Naive thymus-derived CD4-positive, alpha-beta T cell (primary cell): ENCODE results near the gene SEH1L. TPM values are rescaled to one million over a fixed set of nuclear protein-coding genes. Genes with fewer than 3 reads are reported as not detected.
"Not testable (repeated sequence)": the region's sequence is repeated elsewhere in the genome, so short reads cannot be mapped to it uniquely, and the experiment has no call there.

ENCODE experiments used
- ATAC-seq: fragments of 150-1000 bp; cut with Tn5 transposase; 2 replicates; pipeline ENCODE4 v1.10.0; 2021; ENCODE audit warnings: mild to moderate bottlenecking, moderate library complexity
- CTCF ChIA-PET: fragments of 350-600 bp; sonication (Branson Sonifier 250); formaldehyde crosslinking; loops from one replicate; lab custom pipeline; 2021; ENCODE audit warnings: antibody characterized with exemption; lab: Charles Lee
- POLR2A ChIA-PET: fragments of 350-600 bp; sonication (Branson Sonifier 250); formaldehyde crosslinking; loops from one replicate; lab custom pipeline; 2021; ENCODE audit warnings: antibody characterized with exemption, inconsistent platforms; lab: Charles Lee
- DNase-seq, 9 donors: peaks; one replicate each; pipeline versions ENCODE4 v3.0.0 to v3.0.0-alpha.2; 2020 to 2022; ENCODE audit warnings: mixed read lengths in 1 of 9
- H3K27ac ChIP-seq: one replicate; pipeline ENCODE4 v1.7.0; 2013; ENCODE audit warnings: mild to moderate bottlenecking, low read depth, low read length, moderate library complexity
- H3K27me3 ChIP-seq, 2 donors: one replicate each; pipeline ENCODE4 v1.7.0; 2013; ENCODE audit warnings: low read length in 2 of 2, mild to moderate bottlenecking in 2 of 2, moderate library complexity in 2 of 2; ENCODE audit not compliant: control insufficient read depth in 2 of 2, insufficient read depth in 2 of 2
- H3K36me3 ChIP-seq, 3 experiments: 1 replicate in 2 of 3; 2 replicates in 1 of 3; pipeline ENCODE4 v1.7.0; 2013; ENCODE audit warnings: low read length in 3 of 3, mild to moderate bottlenecking in 3 of 3, moderate library complexity in 1 of 3; ENCODE audit not compliant: insufficient read depth in 3 of 3, control insufficient read depth in 2 of 3
- H3K4me1 ChIP-seq, 2 donors: one replicate each; pipeline ENCODE4 v1.7.0; 2013; ENCODE audit warnings: low read length in 2 of 2, mild to moderate bottlenecking in 2 of 2, moderate library complexity in 1 of 2; ENCODE audit not compliant: control insufficient read depth in 2 of 2, insufficient read depth in 2 of 2
- H3K4me3 ChIP-seq: 2 replicates; pipeline ENCODE4 v1.7.0; 2013; ENCODE audit warnings: mild to moderate bottlenecking, low read length
- H3K9me3 ChIP-seq, 3 experiments: 1 replicate in 2 of 3; 2 replicates in 1 of 3; pipeline ENCODE4 v1.7.0; 2013; ENCODE audit warnings: low read length in 3 of 3; ENCODE audit not compliant: control insufficient read depth in 2 of 3
- H3K27ac Mint-ChIP-seq, 9 donors: one replicate each; pipeline ENCODE4 v1.8.0; 2020 to 2022; ENCODE audit warnings: mixed read lengths in 9 of 9, mild to moderate bottlenecking in 8 of 9, moderate library complexity in 5 of 9, inconsistent platforms in 2 of 9
- H3K27me3 Mint-ChIP-seq, 5 donors: one replicate each; pipeline ENCODE4 v1.8.0; 2021 to 2022; ENCODE audit warnings: mixed read lengths in 5 of 5, mild to moderate bottlenecking in 1 of 5
- H3K36me3 Mint-ChIP-seq, 5 donors: one replicate each; pipeline ENCODE4 v1.8.0; 2020 to 2022; ENCODE audit warnings: mixed read lengths in 5 of 5, mild to moderate bottlenecking in 3 of 5, inconsistent platforms in 1 of 5
- H3K4me1 Mint-ChIP-seq, 7 donors: one replicate each; pipeline ENCODE4 v1.8.0; 2020 to 2022; ENCODE audit warnings: mixed read lengths in 7 of 7, mild to moderate bottlenecking in 3 of 7, inconsistent platforms in 1 of 7
- H3K4me3 Mint-ChIP-seq, 10 donors: one replicate each; pipeline ENCODE4 v1.8.0; 2020 to 2022; ENCODE audit warnings: mild to moderate bottlenecking in 10 of 10, mixed read lengths in 10 of 10, moderate library complexity in 6 of 10, inconsistent platforms in 2 of 10
- H3K9me3 Mint-ChIP-seq, 11 donors: one replicate each; pipeline ENCODE4 v1.8.0; 2020 to 2022; ENCODE audit warnings: mixed read lengths in 11 of 11, mild to moderate bottlenecking in 4 of 11, inconsistent platforms in 1 of 11, moderate library complexity in 1 of 11
- intact Hi-C, 2 donors: fragments of 100-400 bp; cut with micrococcal nuclease; formaldehyde crosslinking; loops; one replicate each; pipeline ENCODE4 v1.15.1; 2023
- polyA plus RNA-seq, 2 donors: library from polyadenylated mRNA; unstranded; fragments of 300-500 nt; fragmentation: Illumina TruSeq; gene quantifications; one replicate each; pipeline ENCODE4 v1.2.3, GENCODE V29; 2021
- total RNA-seq, 6 experiments: library from RNA in 5 of 6; stranded (reverse) in 5 of 6; gene quantifications; 1 replicate in 5 of 6; 2 replicates in 1 of 6; pipeline ENCODE4 v1.2.3 and lab custom pipeline; 2021 to 2026

Gene SEH1L
- total and polyA plus RNA-seq, 7 experiments from 2014 or later = 28.4 to 54.2 (median 34.1) TPM

- H3K36me3 Mint-ChIP-seq = peaks cover 15 to 45% (median 36%) of the 10 kb centered on the region in 5 donors
- H3K9me3 Mint-ChIP-seq = no peaks in the 10 kb centered on the region
- H3K4me3 Mint-ChIP-seq = no peak overlapping the region
- no peaks in the 10 kb centered on the region for H3K27me3 Mint-ChIP-seq
- peaks cover 5 to 20% (median 15%) of the 10 kb centered on the region in 7 donors for H3K4me1 Mint-ChIP-seq
- no peaks in the 10 kb centered on the region for H3K9me3 ChIP-seq
- H3K36me3 ChIP-seq = peaks cover 0 to 38% (median 2%) of the 10 kb centered on the region in 3 experiments
- no peak overlapping the region for H3K27ac ChIP-seq
- POLR2A ChIA-PET = no interaction called here
- DNase-seq = no peak
- H3K4me3 ChIP-seq = no peak overlapping the region
- ATAC-seq = no peak
- CTCF ChIA-PET = no interaction called here
- intact Hi-C loops = no loop called here
- no peaks in the 10 kb centered on the region for H3K4me1 ChIP-seq
- no peak overlapping the region for H3K27ac Mint-ChIP-seq
- H3K27me3 ChIP-seq = no peaks in the 10 kb centered on the region
Measured at GRCh38 chr18:12968619-12969018, 20.8 kb downstream of the SEH1L start.

- peak overlapping the region in 2 of 9 donors; percentile 23 to 35 for H3K27ac Mint-ChIP-seq
- DNase-seq = no peak
Measured at GRCh38 chr18:12973562-12974213, 25.9 kb downstream of the SEH1L start.

GRCh38 chr18:12975488-12975887 lies 27.7 kb downstream of the SEH1L start:
- Histone ChIP-seq H3K4me1 (no peaks in the 10 kb centered on the region), H3K4me3 (no peak overlapping the region), H3K27me3 (no peaks in the 10 kb centered on the region), H3K36me3 (peaks cover 0 to 60% (median 7%) of the 10 kb centered on the region in 3 experiments), H3K9me3 (no peaks in the 10 kb centered on the region), H3K27ac (peak overlapping the region; percentile 7)
- peaks cover 14 to 37% (median 30%) of the 10 kb centered on the region in 5 donors for H3K36me3 Mint-ChIP-seq
- H3K4me3 Mint-ChIP-seq = no peak overlapping the region
- intact Hi-C loops = no loop called here
- H3K4me1 Mint-ChIP-seq = peaks cover 0 to 15% (median 8%) of the 10 kb centered on the region in 7 donors
- H3K27ac Mint-ChIP-seq = peak overlapping the region in 2 of 9 donors; percentile 24 to 56
- POLR2A ChIA-PET = interaction anchor here (1.4 kb wide), 1 partner anchor 14 kb away, joined by 3 read pairs; no protein-coding TSS in a partner anchor
- CTCF ChIA-PET = no interaction called here
- no peaks in the 10 kb centered on the region for H3K27me3 Mint-ChIP-seq
- DNase-seq = no peak
- no peak for ATAC-seq
- H3K9me3 Mint-ChIP-seq = no peaks in the 10 kb centered on the region

More at GRCh38 chr18:12973562-12974213, 25.9 kb downstream of the SEH1L start:
- Mint-ChIP-seq H3K9me3 (no peaks in the 10 kb centered on the region), H3K36me3 (peaks cover 14 to 34% (median 28%) of the 10 kb centered on the region in 5 donors), H3K4me1 (peaks cover 1 to 21% (median 8%) of the 10 kb centered on the region in 7 donors), H3K4me3 (no peak overlapping the region), H3K27me3 (no peaks in the 10 kb centered on the region)
- CTCF ChIA-PET = no interaction called here
- ATAC-seq = no peak
- no peak overlapping the region for H3K4me3 ChIP-seq
- no peaks in the 10 kb centered on the region for H3K4me1 ChIP-seq
- intact Hi-C loops = no loop called here
- no peaks in the 10 kb centered on the region for H3K9me3 ChIP-seq
- POLR2A ChIA-PET = interaction anchor here (0.8 kb wide), 1 partner anchor 24 kb away, joined by 3 read pairs; no protein-coding TSS in a partner anchor
- peaks cover 0 to 60% (median 7%) of the 10 kb centered on the region in 3 experiments for H3K36me3 ChIP-seq
- no peaks in the 10 kb centered on the region for H3K27me3 ChIP-seq
- no peak overlapping the region for H3K27ac ChIP-seq

DNA sequence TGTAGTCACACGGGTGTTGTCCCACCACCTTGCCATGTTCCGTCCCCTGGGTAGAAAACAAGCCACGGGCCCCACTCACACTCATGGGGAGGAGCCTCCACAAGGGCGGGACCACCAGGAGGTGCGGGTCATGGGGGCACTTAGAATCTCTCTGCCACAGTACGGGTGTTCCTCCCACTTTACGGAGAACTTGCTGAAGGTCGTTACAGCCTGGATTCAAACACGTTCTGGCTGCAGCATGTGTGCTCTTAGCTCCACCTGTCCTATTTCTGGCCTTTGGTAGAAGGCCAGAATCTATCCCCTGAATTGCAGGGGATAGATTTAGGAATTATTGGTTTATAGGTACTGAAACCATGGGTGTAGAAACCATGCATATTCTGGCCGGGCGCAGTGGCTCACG lies 28.5 kb downstream of the SEH1L start:
- no peak for ATAC-seq
- H3K9me3 Mint-ChIP-seq = no peaks in the 10 kb centered on the region
- Histone ChIP-seq H3K4me1 (no peaks in the 10 kb centered on the region), H3K27me3 (no peaks in the 10 kb centered on the region), H3K36me3 (peaks cover 0 to 55% (median 7%) of the 10 kb centered on the region in 3 experiments), H3K4me3 (no peak overlapping the region), H3K27ac (no peak overlapping the region), H3K9me3 (no peaks in the 10 kb centered on the region)
- ChIA-PET POLR2A (interaction anchor here (1.4 kb wide), 1 partner anchor 13 kb away, joined by 3 read pairs; no protein-coding TSS in a partner anchor), CTCF (no interaction called here)
- no peaks in the 10 kb centered on the region for H3K27me3 Mint-ChIP-seq
- H3K27ac Mint-ChIP-seq = peak overlapping the region in 1 of 9 donors; percentile 46
- H3K36me3 Mint-ChIP-seq = peaks cover 14 to 31% (median 27%) of the 10 kb centered on the region in 5 donors
- no peak for DNase-seq
- no peak overlapping the region for H3K4me3 Mint-ChIP-seq
- intact Hi-C loops = no loop called here
- peaks cover 0 to 15% (median 4%) of the 10 kb centered on the region in 7 donors for H3K4me1 Mint-ChIP-seq

DNA sequence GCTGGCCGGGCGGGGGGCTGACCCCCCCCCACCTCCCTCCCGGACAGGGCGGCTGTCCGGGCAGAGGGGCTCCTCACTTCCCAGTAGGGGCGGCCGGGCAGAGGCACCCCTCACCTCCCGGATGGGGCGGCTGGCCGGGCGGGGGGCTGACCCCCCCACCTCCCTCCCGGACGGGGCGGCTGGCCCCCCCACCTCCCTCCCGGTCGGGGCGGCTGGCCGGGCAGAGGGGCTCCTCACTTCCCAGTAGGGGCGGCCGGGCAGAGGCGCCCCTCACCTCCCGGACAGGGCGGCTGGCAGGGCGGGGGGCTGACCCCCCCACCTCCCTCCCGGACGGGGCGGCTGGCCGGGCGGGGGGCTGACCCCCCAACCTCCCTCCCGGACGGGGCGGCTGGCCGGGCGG lies 32.3 kb downstream of the SEH1L start:
- peaks cover 3 to 29% (median 20%) of the 10 kb centered on the region in 5 donors for H3K36me3 Mint-ChIP-seq
- H3K9me3 Mint-ChIP-seq, H3K27ac ChIP-seq, intact Hi-C loops, H3K27me3 ChIP-seq, H3K4me3 Mint-ChIP-seq, H3K4me3 ChIP-seq, H3K4me1 ChIP-seq, H3K27me3 Mint-ChIP-seq, CTCF ChIA-PET, H3K27ac Mint-ChIP-seq, H3K9me3 ChIP-seq, POLR2A ChIA-PET, ATAC-seq, DNase-seq: not testable (repeated sequence)
- peaks cover 0 to 12% (median 0%) of the 10 kb centered on the region in 7 donors for H3K4me1 Mint-ChIP-seq
- peaks cover 0 to 45% (median 7%) of the 10 kb centered on the region in 3 experiments for H3K36me3 ChIP-seq

DNA sequence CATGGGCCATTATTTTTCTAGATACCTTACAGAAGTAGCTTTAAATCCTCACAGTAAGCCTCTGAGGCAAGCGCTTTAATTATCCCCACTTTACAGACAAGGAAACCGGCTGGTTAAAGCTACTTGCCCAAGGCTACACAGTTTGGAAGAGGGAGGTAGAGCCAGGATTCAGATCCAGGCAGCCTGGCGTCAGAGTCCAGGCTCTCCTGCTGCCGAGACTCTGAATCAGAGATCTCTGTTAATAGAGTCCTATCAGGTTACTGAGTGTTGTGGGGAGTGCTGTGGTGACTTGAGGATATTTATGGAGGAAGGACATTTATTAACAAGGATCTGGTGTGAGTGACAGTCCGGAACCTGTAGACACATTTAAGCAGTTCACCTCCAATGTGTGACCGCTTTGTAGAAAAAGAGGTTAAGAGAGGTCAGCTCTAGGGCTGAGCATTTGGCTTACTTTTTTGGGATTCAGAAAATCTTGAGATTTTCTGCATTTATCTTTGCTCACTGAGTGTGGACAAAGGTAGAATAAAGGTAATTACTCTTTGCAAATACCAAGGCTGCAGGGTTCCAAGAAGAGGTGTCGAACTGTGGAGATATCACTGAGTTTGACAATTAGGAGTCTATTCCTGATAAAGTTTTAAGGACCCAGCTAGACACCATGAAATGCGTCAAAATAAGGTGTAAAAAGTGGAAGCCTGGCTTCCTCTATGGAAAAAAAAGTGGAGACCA lies 41.7 kb downstream of the SEH1L start:
- peaks cover 0 to 11% (median 0%) of the 10 kb centered on the region in 3 experiments for H3K36me3 ChIP-seq
- intact Hi-C loops = loop anchor here (1.0 to 10.0 kb wide), 5 partner anchors 106 to 1007 kb away; partner anchors contain the start of genes FAM210A (in 1 of the 2), IMPA2 (in 1 of the 2) and RNMT (in 1 of the 2)
- H3K4me1 ChIP-seq = peaks cover 27 to 29% of the 10 kb centered on the region in 2 donors
- Mint-ChIP-seq H3K27me3 (peaks cover 0 to 1% (median 0%) of the 10 kb centered on the region in 5 donors), H3K9me3 (peaks cover 0 to 7% (median 0%) of the 10 kb centered on the region in 11 donors), H3K4me3 (peak overlapping the region in 9 of 10 donors; percentile 90 to 99 (median 98)), H3K27ac (peak overlapping the region; percentile 10 to 93 (median 89)), H3K4me1 (peaks cover 10 to 29% (median 20%) of the 10 kb centered on the region in 7 donors), H3K36me3 (peaks cover 0 to 12% (median 0%) of the 10 kb centered on the region in 5 donors)
- ATAC-seq (no peak), DNase-seq (no peak)
- H3K9me3 ChIP-seq = no peaks in the 10 kb centered on the region
- ChIA-PET CTCF (no interaction called here), POLR2A (interaction anchor here (1.2 to 1.5 kb wide), 3 partner anchors 7 to 38 kb away, joined by 3 to 5 read pairs (median 3); no protein-coding TSS in a partner anchor)
- no peak overlapping the region for H3K27ac ChIP-seq
- no peak overlapping the region for H3K4me3 ChIP-seq
- no peaks in the 10 kb centered on the region for H3K27me3 ChIP-seq
